Measurements from ENCODE around the gene ZFAND5. TPM values are rescaled to one million over a fixed set of nuclear protein-coding genes. Genes with fewer than 3 reads are reported as not detected.

ZFAND5 gene
- total RNA-seq, 1 donor from 2014 or later: 218 TPM

Other genes starting within 250 kb of the ZFAND5 start
- 1.2 TPM for gene GDA, start 215.8 kb downstream of the ZFAND5 start, total RNA-seq (ENCODE audit: unreplicated experiment)
- gene TMC1, start 156.4 kb upstream of the ZFAND5 start, total RNA-seq (ENCODE audit: unreplicated experiment): not detected